ENCODE data around the gene GRHL3. TPM values are rescaled to one million over a fixed set of nuclear protein-coding genes. Genes with fewer than 3 reads are reported as not detected.

Gene GRHL3
- total and polyA plus RNA-seq, 2 donors (not counting 3 experiments of a cell fraction or from before 2014, with no cell fraction given), result not detected

- H3K9ac ChIP-seq (replicated peaks; ENCODE audit: extremely low read depth, insufficient read depth, low read length), result no peak overlapping the region
- no peak overlapping the region for H3K4me2 ChIP-seq (ENCODE audit: insufficient read depth, low read length)
- dilution Hi-C loops (cut with MboI; ENCODE audit: extremely low pct_ligation_motif_present, low sequenced_read_pairs), result no loop called here
- no TSS peak for BruUV-seq (replicated peaks)
- H3K36me3 ChIP-seq (ENCODE audit: control insufficient read depth in 2 of 2, extremely low read depth in 1 of 2, insufficient read depth in 2 of 2, low read length in 2 of 2), result no peaks in the 10 kb centered on the region
- CTCF ChIA-PET, result interaction anchor here (1.2 to 2.5 kb wide), 3 partner anchors 13 to 171 kb away, joined by 3 to 10 read pairs (median 7); no protein-coding TSS in a partner anchor
- no peak overlapping the region for H2AFZ ChIP-seq (ENCODE audit: low read depth, low read length)
- no peaks in the 10 kb centered on the region for H3K9me1 ChIP-seq (replicated peaks; ENCODE audit: control insufficient read depth, extremely low read depth, insufficient read depth, low read length)
- no peaks in the 10 kb centered on the region for H3K4me1 ChIP-seq (ENCODE audit: control insufficient read depth, extremely low read depth, insufficient read depth, low read length)
- POLR2A ChIA-PET, result no interaction called here
- H3K4me3 ChIP-seq (replicated peaks in 1 of 3; ENCODE audit: insufficient read depth in 1 of 3, low read depth in 1 of 3, low read length in 3 of 3), result no peak overlapping the region
- no peaks in the 10 kb centered on the region for H4K20me1 ChIP-seq (replicated peaks; ENCODE audit: control insufficient read depth, extremely low read depth, insufficient read depth, low read length)
- intact Hi-C loops (cut with micrococcal nuclease), result no loop called here
- DNase-seq (ENCODE audit: low read depth, low spot score), result no peak
- no peaks in the 10 kb centered on the region for H3K79me2 ChIP-seq (ENCODE audit: control insufficient read depth, insufficient read depth, low read length)
- peak; percentile 28 for FAIRE-seq
- H3K27me3 ChIP-seq (ENCODE audit: control insufficient read depth in 2 of 2, insufficient read depth in 2 of 2, low read length in 2 of 2), result no peaks in the 10 kb centered on the region
- TF ChIP-seq POLR2A (IDR thresholded peaks at IDR 0.05; ENCODE audit: low read depth, low read length) (no peak), CTCF (IDR thresholded peaks at IDR 0.05; ENCODE audit: extremely low read depth in 1 of 2, insufficient read depth in 1 of 2, low read depth in 1 of 2, low read length in 2 of 2) (no peak), EZH2 (IDR thresholded peaks at IDR 0.05; ENCODE audit: borderline replicate concordance, low read depth, low read length, severe bottlenecking) (no peak), FOS (IDR thresholded peaks at IDR 0.05; ENCODE audit: borderline replicate concordance, insufficient read depth, low read length) (no peak), GATA2 (IDR thresholded peaks at IDR 0.05; ENCODE audit: insufficient read depth, insufficient read length, low read depth, low read length) (no peak), POLR2AphosphoS5 (IDR thresholded peaks at IDR 0.05; ENCODE audit: insufficient read depth, low read depth, low read length) (no peak), MYC (IDR thresholded peaks at IDR 0.05; ENCODE audit: low read depth, low read length) (no peak), JUN (IDR thresholded peaks at IDR 0.05; ENCODE audit: borderline replicate concordance, insufficient read depth, insufficient read length, low read depth) (no peak), MAX (IDR thresholded peaks at IDR 0.05; ENCODE audit: insufficient read depth, insufficient read length) (no peak)
- H3K27ac ChIP-seq (ENCODE audit: insufficient read depth, low read depth, low read length), result no peak overlapping the region
- H3K9me3 ChIP-seq (replicated peaks; ENCODE audit: control insufficient read depth, insufficient read depth, low read length), result no peaks in the 10 kb centered on the region
These were observed 53.9 kb downstream of the GRHL3 start for GRCh38 chr1:24373044-24373443.
